IMR-90 (cell line): ENCODE measurements around the gene SCAMP1. TPM values are rescaled to one million over a fixed set of nuclear protein-coding genes. Genes with fewer than 3 reads are reported as not detected.

Source experiments
- ATAC-seq: fragments of 200-7000 bp; cut with Tn5 transposase; 2 replicates; pipeline ENCODE4 v1.9.1; 2020; ENCODE audit warnings: low read depth, mild to moderate bottlenecking, moderate library complexity
- BruUV-seq: library from RNA; stranded (reverse); fragments of 400-500 nt; replicated peaks from 2 replicates; lab custom pipeline; 2021; lab: Mats Ljungman, UMichigan
- CTCF ChIA-PET: fragments of 300-600 bp; formaldehyde crosslinking; extraction: SDS; loops from one replicate; lab custom pipeline; 2021; ENCODE audit warnings: antibody characterized with exemption; lab: Yijun Ruan, JAX
- POLR2A ChIA-PET: fragments of 300-600 bp; sonication (Branson Sonifier 250); formaldehyde crosslinking; loops from one replicate; lab custom pipeline; 2022; ENCODE audit warnings: antibody characterized with exemption; ENCODE audit not compliant: unreplicated experiment; lab: Charles Lee
- DNase-seq: peaks from one replicate; pipeline ENCODE4 v3.0.0; 2013
- H2AFZ ChIP-seq: replicated peaks from 2 replicates; pipeline ENCODE3; 2013; ENCODE audit warnings: low read length, mild to moderate bottlenecking; ENCODE audit not compliant: poor library complexity
- H2AK5ac ChIP-seq: 2 replicates; pipeline ENCODE4 v1.6.1; 2013; ENCODE audit warnings: low read depth, low read length, inconsistent platforms
- H2AK9ac ChIP-seq: replicated peaks from 2 replicates; pipeline ENCODE3; 2013; ENCODE audit warnings: mild to moderate bottlenecking, low read depth, low read length, moderate library complexity; ENCODE audit not compliant: poor library complexity
- H2BK120ac ChIP-seq: 2 replicates; pipeline ENCODE4 v1.6.1; 2013; ENCODE audit warnings: low read depth, low read length, inconsistent platforms
- H2BK15ac ChIP-seq: 3 replicates; pipeline ENCODE4 v1.6.1; 2013; ENCODE audit warnings: low read depth, low read length, inconsistent platforms
- H2BK20ac ChIP-seq: 2 replicates; pipeline ENCODE4 v1.6.1; 2013; ENCODE audit warnings: low read depth, mild to moderate bottlenecking, inconsistent platforms, low read length, moderate library complexity
- H2BK5ac ChIP-seq: 2 replicates; pipeline ENCODE4 v1.6.1; 2013; ENCODE audit warnings: mild to moderate bottlenecking, low read depth, low read length, inconsistent platforms; ENCODE audit not compliant: poor library complexity, severe bottlenecking
- H3K14ac ChIP-seq: replicated peaks from 2 replicates; pipeline ENCODE4 v1.6.1; 2013; ENCODE audit warnings: low read depth, low read length, inconsistent platforms
- H3K18ac ChIP-seq: 2 replicates; pipeline ENCODE4 v1.6.1; 2013; ENCODE audit warnings: low read depth, low read length, control low read depth
- H3K23ac ChIP-seq: 2 replicates; pipeline ENCODE4 v1.6.1; 2013; ENCODE audit warnings: low read depth, low read length, inconsistent platforms
- H3K27ac ChIP-seq: 2 replicates; pipeline ENCODE4 v1.5.1; 2013; ENCODE audit warnings: mild to moderate bottlenecking, control low read depth, low read length; ENCODE audit not compliant: insufficient read depth
- H3K27me3 ChIP-seq: 2 replicates; pipeline ENCODE4 v1.6.1; 2013; ENCODE audit warnings: low read length; ENCODE audit not compliant: control insufficient read depth, insufficient read depth
- H3K36me3 ChIP-seq: 2 replicates; pipeline ENCODE4 v1.6.1; 2013; ENCODE audit warnings: low read length, mixed read lengths; ENCODE audit not compliant: control insufficient read depth, insufficient read depth
- H3K4ac ChIP-seq: 2 replicates; pipeline ENCODE4 v1.6.1; 2013; ENCODE audit warnings: low read depth, low read length, inconsistent platforms
- H3K4me1 ChIP-seq: 2 replicates; pipeline ENCODE4 v1.6.1; 2013; ENCODE audit warnings: low read length, mixed read lengths; ENCODE audit not compliant: control insufficient read depth, insufficient read depth
- H3K4me2 ChIP-seq: 2 replicates; pipeline ENCODE4 v1.6.1; 2013; ENCODE audit warnings: low read depth, mild to moderate bottlenecking, control low read depth, low read length, moderate library complexity
- H3K4me3 ChIP-seq: 2 replicates; pipeline ENCODE4 v1.5.1; 2013; ENCODE audit warnings: low read depth, mild to moderate bottlenecking, control low read depth, low read length, moderate library complexity; ENCODE audit not compliant: insufficient read depth
- H3K56ac ChIP-seq: 2 replicates; pipeline ENCODE4 v1.6.1; 2013; ENCODE audit warnings: low read length, inconsistent platforms; ENCODE audit not compliant: insufficient read depth; ENCODE audit errors: extremely low read depth
- H3K79me1 ChIP-seq, 2 experiments: 2 replicates each; pipeline ENCODE4 v1.6.1; 2013; ENCODE audit warnings: low read length in 2 of 2, inconsistent platforms in 1 of 2, low read depth in 1 of 2
- H3K9ac ChIP-seq: 2 replicates; pipeline ENCODE4 v1.6.1; 2013; ENCODE audit warnings: low read depth, low read length, control low read depth
- H3K9me1 ChIP-seq: 2 replicates; pipeline ENCODE4 v1.6.1; 2013; ENCODE audit warnings: low read length, inconsistent platforms; ENCODE audit not compliant: insufficient read depth
- H3K9me3 ChIP-seq: 2 replicates; pipeline ENCODE4 v1.6.1; 2013; ENCODE audit warnings: low read length; ENCODE audit not compliant: control insufficient read depth, insufficient read depth
- H4K20me1 ChIP-seq: 2 replicates; pipeline ENCODE4 v1.6.1; 2013; ENCODE audit warnings: low read length, inconsistent platforms; ENCODE audit not compliant: insufficient read depth
- H4K5ac ChIP-seq: 2 replicates; pipeline ENCODE4 v1.6.1; 2013; ENCODE audit warnings: mild to moderate bottlenecking, low read depth, low read length, control low read depth
- H4K8ac ChIP-seq, 2 experiments: 2 replicates each; pipeline ENCODE4 v1.6.1; 2013; ENCODE audit warnings: low read depth in 2 of 2, low read length in 2 of 2, control low read depth in 1 of 2, inconsistent platforms in 1 of 2
- H4K91ac ChIP-seq: 2 replicates; pipeline ENCODE4 v1.6.1; 2013; ENCODE audit warnings: low read depth, low read length, inconsistent platforms; ENCODE audit not compliant: insufficient read depth
- ELK1 ChIP-seq: fragments of 150-350 bp; IDR thresholded peaks from 2 replicates; pipeline ENCODE4 v1.6.1; 2016; ENCODE audit warnings: low read depth, mild to moderate bottlenecking, low read length, moderate library complexity, borderline replicate concordance
- MAZ ChIP-seq: IDR thresholded peaks from 2 replicates; pipeline ENCODE4 v1.6.1; 2012; ENCODE audit warnings: low read depth, mild to moderate bottlenecking, low read length, improper control_type of control experiment, moderate library complexity, borderline replicate concordance
- POLR2A ChIP-seq: IDR thresholded peaks from 2 replicates; pipeline ENCODE4 v1.6.1; 2012; ENCODE audit warnings: mild to moderate bottlenecking, low read depth, low read length
- RAD21 ChIP-seq: IDR thresholded peaks from 2 replicates; pipeline ENCODE4 v1.6.1; 2012; ENCODE audit warnings: low read length, improper control_type of control experiment
- RCOR1 ChIP-seq: IDR thresholded peaks from 2 replicates; pipeline ENCODE4 v1.6.1; 2012; ENCODE audit warnings: mild to moderate bottlenecking, low read length, improper control_type of control experiment; ENCODE audit not compliant: insufficient replicate concordance
- RFX5 ChIP-seq: IDR thresholded peaks from 2 replicates; pipeline ENCODE4 v1.8.0; 2012; ENCODE audit warnings: low read depth, mild to moderate bottlenecking, low read length, moderate library complexity
- USF2 ChIP-seq: fragments of 150-350 bp; IDR thresholded peaks from 2 replicates; pipeline ENCODE4 v1.6.1; 2017; ENCODE audit warnings: mild to moderate bottlenecking, antibody characterized with exemption, low read length, low read depth
- WGBS, 2 experiments: methylation state at CpG; one replicate each; pipeline versions ENCODE4 v1.1.5 to v1.1.7; 2013; ENCODE audit warnings: missing lambda C conversion rate in 2 of 2; ENCODE audit not compliant: insufficient read length in 1 of 2; ENCODE audit errors: extremely low coverage in 2 of 2; 5-methylcytosine and 5-hydroxymethylcytosine counted together
- dilution Hi-C: fragments of 300-500 bp; cut with HindIII; formaldehyde crosslinking; loops from one replicate; pipeline ENCODE4 v1.14.3; 2018; ENCODE audit warnings: low sequenced_read_pairs; ENCODE audit not compliant: unreplicated experiment
- in situ Hi-C: fragments of 300-500 bp; cut with MboI; formaldehyde crosslinking; loops from 3 replicates; pipeline ENCODE4 v1.14.3; 2019; ENCODE audit warnings: low sequenced_read_pairs, inconsistent platforms, mixed read lengths
- intact Hi-C: fragments of 100-400 bp; cut with micrococcal nuclease; formaldehyde crosslinking; loops from 2 replicates; pipeline ENCODE4 v1.10.0; 2022
- polyA plus RNA-seq, 3 experiments: library from polyadenylated mRNA; depleted of rRNA; stranded (reverse); fragments of >200 nt; gene quantifications; 2 replicates each; pipeline ENCODE4 v1.2.3, GENCODE V29; 2012; ENCODE audit warnings: low replicate concordance in 1 of 3
- total RNA-seq: library from RNA; depleted of rRNA; stranded (reverse); fragments of >200 nt; gene quantifications from 2 replicates; pipeline ENCODE4 v1.2.3, GENCODE V29; 2012

Gene SCAMP1
- total and polyA plus RNA-seq, 2 of the 4 experiments (the other 2 are of a cell fraction): 13.5 to 114 TPM

- Histone ChIP-seq H2AK5ac (no peak overlapping the region), H3K4ac (no peak overlapping the region), H3K56ac (no peak overlapping the region), H4K8ac (no peak overlapping the region), H4K91ac (no peak overlapping the region), H3K23ac (no peak overlapping the region), H3K4me3 (no peak overlapping the region), H2AFZ (no peak overlapping the region), H2BK20ac (no peak overlapping the region), H3K9ac (no peak overlapping the region), H3K27me3 (no peaks in the 10 kb centered on the region), H3K4me2 (no peak overlapping the region), H3K4me1 (peaks cover under 1% of the 10 kb centered on the region; the same call in 1 of the 2 replicates), H4K20me1 (no peaks in the 10 kb centered on the region), H2BK120ac (no peak overlapping the region), H2AK9ac (no peak overlapping the region), H4K5ac (no peak overlapping the region), H3K79me1 (no peaks in the 10 kb centered on the region), H3K9me1 (0 out of 2 replicates have a peak, but pooled peaks cover under 1% of the 10 kb centered on the region), H3K36me3 (no peaks in the 10 kb centered on the region), H2BK15ac (no peak overlapping the region), H3K14ac (no peak overlapping the region), H3K27ac (no peak overlapping the region), H3K9me3 (peaks cover 9% of the 10 kb centered on the region), H3K18ac (no peak overlapping the region), H2BK5ac (no peak overlapping the region)
- ChIA-PET POLR2A (no interaction called here), CTCF (no interaction called here)
- intact Hi-C loops: no loop called here
- no peak for ATAC-seq
- BruUV-seq: no TSS peak
- TF ChIP-seq RAD21: no peak
- TF ChIP-seq MAZ: no peak
- TF ChIP-seq POLR2A: no peak
- no peak for TF ChIP-seq RCOR1
- no peak for TF ChIP-seq ELK1
- TF ChIP-seq USF2: no peak
- no peak for TF ChIP-seq RFX5
- no peak for DNase-seq
- WGBS, 2 experiments: no CpG with 5 or more reads among the region's 5 CpGs
- dilution Hi-C loops: no loop called here
- in situ Hi-C loops: no loop called here
Measured at GRCh38 chr5:78339617-78340436, 20.6 kb upstream of the SCAMP1 start.
